ENCODE measurements around the gene ARHGAP10. TPM values are rescaled to one million over a fixed set of nuclear protein-coding genes. Genes with fewer than 3 reads are reported as not detected.

The ARHGAP10 gene
- total RNA-seq, 1 donor from 2014 or later = 28.0 TPM

DNA sequence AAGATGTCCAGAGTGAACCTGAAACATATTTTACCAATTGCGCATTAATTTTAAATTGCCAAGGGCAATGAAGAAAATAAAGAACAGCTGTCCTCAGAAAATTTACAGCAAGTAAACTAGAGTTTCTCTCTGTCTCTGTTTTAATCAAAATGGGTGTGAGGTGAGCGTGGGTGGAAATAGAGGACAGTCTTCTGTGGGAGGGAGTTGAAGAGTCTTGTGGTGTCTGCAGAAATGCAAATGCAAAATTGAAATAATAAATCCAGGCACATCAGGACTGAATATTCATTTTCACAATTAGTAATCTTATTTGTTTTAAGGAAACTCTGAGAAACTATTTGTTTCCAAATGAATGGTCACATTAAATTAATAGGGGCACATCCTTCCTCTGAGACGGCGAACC, 192.0 kb downstream of the ARHGAP10 start:
- Histone ChIP-seq H3K4me1 (ENCODE audit: insufficient read depth, low read length) (no peaks in the 10 kb centered on the region), H3K79me2 (ENCODE audit: insufficient read depth, low read length) (no peaks in the 10 kb centered on the region), H3K9ac (ENCODE audit: low read length) (no peak overlapping the region), H3K4me3 (ENCODE audit: insufficient read depth, low read depth, low read length) (no peak overlapping the region), H4K20me1 (ENCODE audit: insufficient read depth, low read length) (peaks cover 9% of the 10 kb centered on the region), H2AFZ (ENCODE audit: low read depth, low read length) (no peak overlapping the region), H3K27ac (ENCODE audit: low read depth, low read length) (no peak overlapping the region), H3K9me3 (ENCODE audit: insufficient read depth, low read depth, low read length) (no peaks in the 10 kb centered on the region), H3K36me3 (ENCODE audit: insufficient read depth, low read length) (no peaks in the 10 kb centered on the region), H3K27me3 (ENCODE audit: insufficient read depth, low read length) (no peaks in the 10 kb centered on the region), H3K4me2 (ENCODE audit: low read length) (no peak overlapping the region)
- Mint-ChIP-seq H3K4me1 (ENCODE audit: low read depth, unreplicated experiment) (peaks cover 3% of the 10 kb centered on the region), H3K36me3 (ENCODE audit: low read depth, unreplicated experiment) (peaks cover 11% of the 10 kb centered on the region), H3K27me3 (ENCODE audit: low read depth, unreplicated experiment) (no peaks in the 10 kb centered on the region), H3K9me3 (ENCODE audit: unreplicated experiment) (no peaks in the 10 kb centered on the region), H3K27ac (ENCODE audit: unreplicated experiment) (no peak overlapping the region), H3K4me3 (ENCODE audit: unreplicated experiment) (no peak overlapping the region)
- no peak for TF ChIP-seq EZH2 (IDR thresholded peaks at IDR 0.05; ENCODE audit: insufficient read depth, low read length)
- TF ChIP-seq, protein P1, sequence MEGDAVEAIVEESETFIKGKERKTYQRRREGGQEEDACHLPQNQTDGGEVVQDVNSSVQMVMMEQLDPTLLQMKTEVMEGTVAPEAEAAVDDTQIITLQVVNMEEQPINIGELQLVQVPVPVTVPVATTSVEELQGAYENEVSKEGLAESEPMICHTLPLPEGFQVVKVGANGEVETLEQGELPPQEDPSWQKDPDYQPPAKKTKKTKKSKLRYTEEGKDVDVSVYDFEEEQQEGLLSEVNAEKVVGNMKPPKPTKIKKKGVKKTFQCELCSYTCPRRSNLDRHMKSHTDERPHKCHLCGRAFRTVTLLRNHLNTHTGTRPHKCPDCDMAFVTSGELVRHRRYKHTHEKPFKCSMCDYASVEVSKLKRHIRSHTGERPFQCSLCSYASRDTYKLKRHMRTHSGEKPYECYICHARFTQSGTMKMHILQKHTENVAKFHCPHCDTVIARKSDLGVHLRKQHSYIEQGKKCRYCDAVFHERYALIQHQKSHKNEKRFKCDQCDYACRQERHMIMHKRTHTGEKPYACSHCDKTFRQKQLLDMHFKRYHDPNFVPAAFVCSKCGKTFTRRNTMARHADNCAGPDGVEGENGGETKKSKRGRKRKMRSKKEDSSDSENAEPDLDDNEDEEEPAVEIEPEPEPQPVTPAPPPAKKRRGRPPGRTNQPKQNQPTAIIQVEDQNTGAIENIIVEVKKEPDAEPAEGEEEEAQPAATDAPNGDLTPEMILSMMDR (IDR thresholded peaks at IDR 0.05; ENCODE audit: insufficient read depth, low read depth, low read length) = no peak
- DNase-seq (ENCODE audit: low read depth) (no peak), FAIRE-seq (no peak)

DNA sequence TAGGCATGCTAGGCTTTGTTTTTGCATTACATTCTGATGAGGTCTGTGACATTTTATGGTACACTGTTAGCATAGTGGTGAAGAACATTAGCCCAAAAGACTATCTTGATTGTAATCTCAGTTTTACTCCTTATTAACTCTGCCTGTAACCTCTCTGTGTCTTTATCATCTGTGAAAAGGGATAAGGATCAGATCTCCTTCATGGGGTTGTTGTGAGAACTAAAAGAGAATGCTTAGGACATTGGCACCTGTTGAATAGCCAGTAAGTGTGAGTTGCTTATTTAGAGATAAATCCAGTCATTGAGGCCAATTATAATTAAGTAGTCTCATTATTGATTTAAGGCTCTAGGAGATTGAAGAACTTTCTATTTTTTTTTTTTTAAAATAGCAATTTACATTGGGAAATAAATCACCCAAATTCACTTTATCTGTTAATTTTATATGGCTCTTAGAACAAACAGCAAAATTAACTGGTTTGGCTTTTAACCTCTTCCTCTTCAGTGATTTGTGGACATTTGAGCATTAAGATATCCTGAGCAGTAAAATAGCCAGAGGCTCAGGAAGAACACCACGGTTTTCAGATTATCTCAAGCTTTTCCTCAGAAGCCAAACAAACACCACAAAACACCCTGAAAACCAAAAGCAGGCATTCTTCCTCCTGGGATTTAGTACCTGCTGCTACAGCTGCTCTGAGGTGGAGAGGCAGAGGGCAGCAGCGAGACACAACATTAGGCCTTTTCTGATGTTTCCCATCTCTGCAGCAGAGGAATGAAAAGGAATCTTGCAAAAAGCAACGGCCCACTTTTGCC, 192.9 kb downstream of the ARHGAP10 start:
- Histone ChIP-seq H3K27me3 (ENCODE audit: insufficient read depth, low read length) (no peaks in the 10 kb centered on the region), H3K4me3 (ENCODE audit: insufficient read depth, low read depth, low read length) (no peak overlapping the region), H4K20me1 (ENCODE audit: insufficient read depth, low read length) (peaks cover 9% of the 10 kb centered on the region), H3K9me3 (ENCODE audit: insufficient read depth, low read depth, low read length) (no peaks in the 10 kb centered on the region), H3K79me2 (ENCODE audit: insufficient read depth, low read length) (no peaks in the 10 kb centered on the region), H3K36me3 (ENCODE audit: insufficient read depth, low read length) (no peaks in the 10 kb centered on the region), H3K4me1 (ENCODE audit: insufficient read depth, low read length) (no peaks in the 10 kb centered on the region), H3K9ac (ENCODE audit: low read length) (no peak overlapping the region), H2AFZ (ENCODE audit: low read depth, low read length) (no peak overlapping the region), H3K4me2 (ENCODE audit: low read length) (no peak overlapping the region), H3K27ac (ENCODE audit: low read depth, low read length) (no peak overlapping the region)
- Mint-ChIP-seq H3K4me1 (ENCODE audit: low read depth, unreplicated experiment) (peaks cover 3% of the 10 kb centered on the region), H3K27ac (ENCODE audit: unreplicated experiment) (peak overlapping the region; percentile 36), H3K9me3 (ENCODE audit: unreplicated experiment) (no peaks in the 10 kb centered on the region), H3K4me3 (ENCODE audit: unreplicated experiment) (no peak overlapping the region), H3K36me3 (ENCODE audit: low read depth, unreplicated experiment) (peaks cover 9% of the 10 kb centered on the region), H3K27me3 (ENCODE audit: low read depth, unreplicated experiment) (no peaks in the 10 kb centered on the region)
- TF ChIP-seq, protein P1 (IDR thresholded peaks at IDR 0.05; ENCODE audit: insufficient read depth, low read depth, low read length) = peak; percentile 30
- no peak for TF ChIP-seq EZH2 (IDR thresholded peaks at IDR 0.05; ENCODE audit: insufficient read depth, low read length)
- no peak for DNase-seq (ENCODE audit: low read depth)
- FAIRE-seq = no peak

Measured in astrocyte (in vitro differentiated cells and primary cell).